ENCODE results near the gene ZC3H18. TPM values are rescaled to one million over a fixed set of nuclear protein-coding genes. Genes with fewer than 3 reads are reported as not detected.

Gene ZC3H18
- polyA plus RNA-seq (ENCODE audit: insufficient read length): 34.0 TPM

GRCh38 chr16:88569985-88570690, at the start of gene ZC3H18:
Gene ZC3H18 (plus strand): TSS chr16:88570403. CDS start chr16:88577124, 6,721 bp downstream.
- peak; percentile 99 for DNase-seq

DNA sequence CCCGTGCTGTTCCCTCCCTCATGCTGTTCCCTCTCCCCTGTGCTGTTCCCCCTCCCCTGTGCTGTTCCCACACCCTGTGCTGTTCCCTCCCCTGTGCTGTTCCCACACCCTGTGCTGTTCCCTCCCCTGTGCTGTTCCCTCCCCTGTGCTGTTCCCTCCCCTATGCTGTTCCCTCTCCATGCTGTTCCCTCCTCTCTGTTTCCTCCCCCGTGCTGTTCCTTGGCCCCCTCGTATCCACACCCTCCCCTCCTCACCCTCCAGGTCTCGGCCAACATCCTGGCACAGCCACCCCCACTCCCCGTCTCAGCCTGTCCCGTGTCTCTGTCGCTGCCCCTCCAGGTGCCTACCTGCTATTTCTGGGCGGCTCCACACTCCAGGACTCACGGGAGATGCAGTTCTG, 48.5 kb upstream of the ZC3H18 start:
- no peak for DNase-seq

- no peak for DNase-seq
These were observed 47.8 kb upstream of the ZC3H18 start for GRCh38 chr16:88522276-88522949.

DNA sequence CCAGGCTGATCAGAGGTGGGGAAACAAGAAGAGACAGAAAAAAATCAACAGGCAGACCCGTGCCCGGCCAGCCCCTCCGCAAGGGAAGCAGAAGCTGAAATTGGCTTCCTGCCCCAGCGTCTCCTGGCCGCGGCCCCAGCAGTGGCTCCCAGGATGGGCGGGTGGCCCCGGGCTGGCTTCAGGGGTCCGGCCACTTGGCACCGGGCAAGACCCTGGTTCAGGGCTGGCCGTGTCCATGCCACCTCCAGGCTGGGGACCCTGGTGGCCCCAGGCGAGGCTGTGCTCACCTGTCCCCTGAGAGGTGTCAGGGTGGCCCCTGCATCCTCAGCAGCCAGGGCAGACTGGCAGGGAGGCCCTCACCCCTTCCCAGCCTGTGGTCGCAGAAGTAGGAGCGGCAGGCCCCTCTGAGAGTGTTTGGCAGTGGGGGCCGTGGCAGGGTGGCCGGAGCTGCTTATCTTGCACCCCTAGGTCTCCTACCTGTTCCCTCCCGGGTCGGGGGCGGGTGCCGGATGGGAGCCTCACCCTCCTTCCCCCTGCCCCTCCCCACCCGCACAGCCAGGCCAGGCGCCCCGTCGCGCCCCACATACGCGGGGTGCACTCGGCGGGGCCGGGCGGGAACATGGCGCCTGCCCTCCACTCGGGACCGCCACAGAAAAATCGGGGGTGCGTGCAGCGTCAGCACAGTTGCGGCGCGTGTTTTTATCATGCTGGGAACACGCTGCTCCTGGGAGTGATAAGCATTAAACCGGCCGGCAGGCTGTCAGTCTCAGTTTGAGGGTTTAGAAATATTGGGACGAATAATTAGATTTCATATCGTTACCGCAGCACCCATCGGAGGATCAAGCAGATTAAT, 46.7 kb upstream of the ZC3H18 start:
- no peak for DNase-seq

DNA sequence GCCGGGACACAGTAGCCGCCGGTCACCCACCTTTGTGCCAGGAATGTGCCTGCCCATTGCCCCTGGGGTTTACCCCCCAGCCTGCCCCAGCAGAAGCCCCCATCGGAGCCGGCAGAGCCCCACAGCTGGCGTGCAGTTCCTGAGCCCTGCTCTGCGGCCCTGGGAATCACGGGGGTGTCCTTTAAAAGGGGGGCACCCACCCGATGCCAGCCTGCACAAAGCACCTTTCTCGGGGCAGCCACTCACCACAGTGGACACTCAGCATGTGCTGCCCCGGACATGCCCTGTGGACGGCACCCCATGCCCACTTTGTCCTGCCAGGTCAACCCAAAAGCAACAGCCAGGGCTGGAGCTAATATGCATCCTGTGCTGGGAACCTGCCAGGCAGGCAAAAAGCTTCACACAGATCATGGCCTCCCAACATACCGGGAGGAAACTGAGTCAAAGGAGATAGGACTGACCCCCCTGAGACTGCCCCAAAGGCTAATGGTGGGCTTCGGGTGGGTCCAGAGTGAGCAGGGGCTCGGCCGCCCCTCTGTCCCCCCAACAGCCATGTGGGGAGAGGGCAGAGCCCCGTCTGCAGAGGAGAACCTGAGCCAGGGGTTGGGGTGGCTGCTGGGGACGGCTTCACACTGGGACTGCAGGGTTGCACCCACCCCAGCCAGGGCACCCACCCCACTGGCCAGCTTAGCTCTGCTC, 45.8 kb upstream of the ZC3H18 start:
- no peak for DNase-seq

DNA sequence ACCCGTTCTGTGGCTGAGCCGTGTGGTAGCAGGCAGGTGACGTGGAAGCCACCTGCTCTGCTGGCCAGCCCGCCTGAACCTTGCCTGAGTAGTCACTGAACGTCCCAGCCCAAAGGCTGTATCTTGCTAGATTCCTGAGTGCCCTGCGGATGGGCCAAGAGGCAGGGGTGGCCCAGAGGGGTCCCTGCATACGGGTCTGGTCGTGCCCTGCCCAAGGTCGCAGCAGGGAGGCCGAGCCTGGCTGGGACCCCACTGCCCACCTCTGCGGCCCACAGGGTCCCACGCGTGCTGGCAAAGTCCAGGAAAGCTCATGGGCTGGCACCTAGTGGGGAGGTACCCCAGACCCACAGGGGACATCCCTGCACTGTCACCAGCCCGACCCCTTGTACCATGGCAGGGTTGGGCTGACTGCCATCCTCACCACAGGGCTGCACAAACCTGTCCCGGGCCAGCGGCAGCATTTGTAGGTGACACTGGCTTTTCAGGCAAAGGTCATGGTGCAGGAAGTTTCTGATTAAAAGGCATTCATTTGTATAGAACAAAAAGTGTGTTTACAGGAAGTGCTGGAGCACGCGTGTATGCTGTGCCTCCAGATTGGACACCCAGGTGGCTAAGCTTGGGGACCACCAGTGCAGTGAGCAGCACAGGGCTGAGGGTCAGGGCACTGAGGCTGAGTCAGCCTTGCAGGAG, 45.1 kb upstream of the ZC3H18 start:
- DNase-seq: no peak

GRCh38 chr16:88525663-88525990, 44.6 kb upstream of the ZC3H18 start:
- no peak for DNase-seq

GRCh38 chr16:88526008-88526905, 43.9 kb upstream of the ZC3H18 start:
- no peak for DNase-seq

- no peak for DNase-seq
These were observed 43.4 kb upstream of the ZC3H18 start for GRCh38 chr16:88526906-88527185.

- peak; percentile 73 for DNase-seq
These were observed 42.8 kb upstream of the ZC3H18 start for GRCh38 chr16:88527186-88527936.

GRCh38 chr16:88527937-88528743, 42.1 kb upstream of the ZC3H18 start:
- DNase-seq: no peak

DNA sequence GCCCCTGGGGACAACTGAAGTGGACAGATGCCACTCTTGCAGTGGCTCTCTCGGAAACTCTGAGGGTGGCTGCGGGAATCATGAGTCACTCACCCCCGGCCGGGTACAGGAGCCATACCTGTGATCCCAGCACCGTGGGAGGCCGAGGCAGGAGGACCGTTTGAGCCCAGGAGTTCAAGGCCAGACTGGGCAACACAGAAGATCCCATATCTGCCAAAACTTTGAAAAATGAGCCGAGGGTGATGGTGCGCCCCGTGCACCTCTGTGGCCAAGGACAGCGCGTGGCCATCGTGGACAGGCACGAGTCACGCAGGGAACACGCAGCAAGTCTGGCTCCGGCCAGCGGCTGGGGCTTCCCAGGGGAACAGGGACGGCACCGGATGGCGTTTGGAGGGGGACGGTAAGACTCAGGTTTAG, 41.3 kb upstream of the ZC3H18 start:
- no peak for DNase-seq

- no peak for DNase-seq
These were observed 40.6 kb upstream of the ZC3H18 start for GRCh38 chr16:88529596-88529995.

DNA sequence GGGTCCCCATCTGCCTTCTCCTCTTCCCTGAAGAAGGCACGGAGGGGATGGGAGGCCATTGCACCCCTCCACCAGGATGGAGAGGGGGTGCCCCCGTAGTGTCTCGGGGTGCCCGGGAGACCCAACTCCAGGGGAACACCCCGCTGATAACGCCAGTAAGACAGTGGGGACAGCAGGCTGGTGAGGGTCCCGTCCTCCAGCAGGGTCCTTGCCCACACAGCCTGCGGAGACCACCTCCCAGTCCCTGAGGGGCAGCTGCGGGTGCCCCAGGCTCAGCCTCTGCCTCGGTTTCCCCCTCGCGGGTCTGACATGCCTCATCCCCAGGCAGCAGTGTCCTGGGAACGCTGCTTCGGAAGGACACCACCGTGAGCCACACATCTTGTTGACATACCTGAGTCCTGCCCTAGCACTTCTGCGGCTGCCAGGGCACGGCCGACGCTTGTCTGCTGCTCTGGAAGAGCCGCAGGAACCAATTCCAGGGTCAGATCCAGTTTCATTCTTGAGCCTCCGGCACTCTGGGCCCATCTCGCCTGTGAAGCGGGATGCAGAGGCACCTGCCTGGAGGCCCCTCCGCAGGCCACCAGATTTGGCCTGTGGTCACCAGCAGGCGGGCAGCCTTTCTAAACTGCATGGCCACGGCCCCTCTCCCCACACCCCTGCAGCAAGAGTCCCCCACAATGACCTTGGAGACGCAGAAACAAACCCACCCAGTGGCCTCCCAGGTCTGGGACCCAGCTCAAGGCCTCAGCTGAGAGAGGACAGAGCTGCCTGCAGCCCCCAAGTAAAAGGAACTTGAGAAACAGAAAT, 39.9 kb upstream of the ZC3H18 start:
- no peak for DNase-seq

DNA sequence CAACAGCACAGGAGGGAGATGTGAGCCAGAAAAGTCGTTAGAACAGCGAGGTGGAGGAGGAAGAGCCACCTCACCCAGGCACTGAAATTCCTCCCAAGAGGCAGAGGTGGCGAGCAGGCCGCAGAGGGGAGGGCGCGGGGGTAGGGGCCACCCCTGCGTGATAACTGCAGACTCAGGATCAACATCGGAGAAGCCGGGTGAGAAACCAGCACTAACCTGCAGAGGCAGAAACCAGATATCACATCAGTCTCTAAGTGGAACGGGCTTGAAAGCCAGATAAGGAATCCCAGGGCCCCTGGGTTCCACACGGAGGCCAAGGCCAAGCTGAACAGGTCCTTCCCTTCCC, 39.4 kb upstream of the ZC3H18 start:
- DNase-seq: no peak

DNA sequence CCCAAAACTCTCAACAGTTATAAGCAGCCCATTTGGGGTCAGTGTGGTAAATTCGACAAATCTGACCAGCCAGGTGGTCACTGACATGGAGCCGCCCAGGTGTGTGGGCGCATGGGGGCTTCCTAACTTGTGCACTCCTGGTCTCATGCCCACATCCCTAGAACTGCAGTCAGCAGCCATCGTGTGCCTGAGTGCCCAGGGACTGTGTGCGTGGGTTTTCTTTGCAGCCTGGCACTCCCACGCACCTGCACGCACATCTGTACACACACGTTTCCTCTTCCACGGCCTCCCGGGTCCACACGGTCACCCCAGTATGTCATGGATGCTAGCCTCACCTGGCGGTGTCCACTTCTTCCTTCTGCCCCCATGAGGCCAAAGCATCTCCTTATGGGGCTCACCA, 38.9 kb upstream of the ZC3H18 start:
- no peak for DNase-seq

DNA sequence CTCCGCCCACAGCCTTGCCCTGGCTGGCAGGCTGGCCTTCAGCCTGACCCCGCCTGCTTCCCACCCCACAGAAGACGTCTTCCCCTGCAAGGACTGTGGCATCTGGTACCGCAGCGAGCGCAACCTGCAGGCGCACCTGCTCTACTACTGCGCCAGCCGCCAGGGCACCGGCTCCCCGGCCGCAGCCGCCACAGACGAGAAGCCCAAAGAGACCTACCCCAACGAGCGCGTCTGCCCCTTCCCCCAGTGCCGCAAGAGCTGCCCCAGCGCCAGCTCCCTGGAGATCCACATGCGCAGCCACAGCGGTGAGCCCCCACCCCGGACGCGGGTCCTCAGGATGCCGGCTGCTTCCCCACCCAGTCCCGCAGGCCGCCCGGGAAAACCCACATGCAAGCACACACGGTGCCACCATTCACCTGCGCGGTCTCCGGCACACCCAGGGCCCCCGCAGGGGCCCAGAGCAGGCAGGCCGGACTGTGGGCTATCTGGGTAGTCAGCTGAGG, 38.2 kb upstream of the ZC3H18 start:
- DNase-seq: no peak

GRCh38 chr16:88532434-88533241, 37.6 kb upstream of the ZC3H18 start:
- DNase-seq: no peak
